ENCODE results near the gene ZNF594. TPM values are rescaled to one million over a fixed set of nuclear protein-coding genes. Genes with fewer than 3 reads are reported as not detected.

ZNF594 gene
- total and polyA plus RNA-seq, 2 of the 13 experiments (the other 11 are each of a cell fraction or from before 2014, with no cell fraction given), result 2.9 to 9.6 TPM

DNA sequence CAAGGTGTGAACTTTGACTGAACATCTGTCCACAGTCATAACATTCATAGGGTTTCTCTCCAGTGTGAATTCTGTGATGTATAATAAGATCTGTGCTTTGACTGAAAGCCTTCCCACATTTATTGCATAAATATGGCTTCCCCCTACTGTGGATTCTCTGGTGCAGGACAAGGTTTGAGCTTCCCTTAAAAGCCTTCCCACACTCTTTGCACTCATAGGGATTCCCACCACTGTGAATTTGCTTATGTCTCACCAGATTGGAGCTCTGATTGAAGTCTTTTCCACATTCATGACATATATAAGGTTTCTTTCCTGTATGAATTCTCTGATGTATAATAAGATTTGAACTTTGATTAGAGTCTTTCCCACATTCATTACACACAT, 8.3 kb downstream of the ZNF594 start (continued):
- TF ChIP-seq, protein P1, sequence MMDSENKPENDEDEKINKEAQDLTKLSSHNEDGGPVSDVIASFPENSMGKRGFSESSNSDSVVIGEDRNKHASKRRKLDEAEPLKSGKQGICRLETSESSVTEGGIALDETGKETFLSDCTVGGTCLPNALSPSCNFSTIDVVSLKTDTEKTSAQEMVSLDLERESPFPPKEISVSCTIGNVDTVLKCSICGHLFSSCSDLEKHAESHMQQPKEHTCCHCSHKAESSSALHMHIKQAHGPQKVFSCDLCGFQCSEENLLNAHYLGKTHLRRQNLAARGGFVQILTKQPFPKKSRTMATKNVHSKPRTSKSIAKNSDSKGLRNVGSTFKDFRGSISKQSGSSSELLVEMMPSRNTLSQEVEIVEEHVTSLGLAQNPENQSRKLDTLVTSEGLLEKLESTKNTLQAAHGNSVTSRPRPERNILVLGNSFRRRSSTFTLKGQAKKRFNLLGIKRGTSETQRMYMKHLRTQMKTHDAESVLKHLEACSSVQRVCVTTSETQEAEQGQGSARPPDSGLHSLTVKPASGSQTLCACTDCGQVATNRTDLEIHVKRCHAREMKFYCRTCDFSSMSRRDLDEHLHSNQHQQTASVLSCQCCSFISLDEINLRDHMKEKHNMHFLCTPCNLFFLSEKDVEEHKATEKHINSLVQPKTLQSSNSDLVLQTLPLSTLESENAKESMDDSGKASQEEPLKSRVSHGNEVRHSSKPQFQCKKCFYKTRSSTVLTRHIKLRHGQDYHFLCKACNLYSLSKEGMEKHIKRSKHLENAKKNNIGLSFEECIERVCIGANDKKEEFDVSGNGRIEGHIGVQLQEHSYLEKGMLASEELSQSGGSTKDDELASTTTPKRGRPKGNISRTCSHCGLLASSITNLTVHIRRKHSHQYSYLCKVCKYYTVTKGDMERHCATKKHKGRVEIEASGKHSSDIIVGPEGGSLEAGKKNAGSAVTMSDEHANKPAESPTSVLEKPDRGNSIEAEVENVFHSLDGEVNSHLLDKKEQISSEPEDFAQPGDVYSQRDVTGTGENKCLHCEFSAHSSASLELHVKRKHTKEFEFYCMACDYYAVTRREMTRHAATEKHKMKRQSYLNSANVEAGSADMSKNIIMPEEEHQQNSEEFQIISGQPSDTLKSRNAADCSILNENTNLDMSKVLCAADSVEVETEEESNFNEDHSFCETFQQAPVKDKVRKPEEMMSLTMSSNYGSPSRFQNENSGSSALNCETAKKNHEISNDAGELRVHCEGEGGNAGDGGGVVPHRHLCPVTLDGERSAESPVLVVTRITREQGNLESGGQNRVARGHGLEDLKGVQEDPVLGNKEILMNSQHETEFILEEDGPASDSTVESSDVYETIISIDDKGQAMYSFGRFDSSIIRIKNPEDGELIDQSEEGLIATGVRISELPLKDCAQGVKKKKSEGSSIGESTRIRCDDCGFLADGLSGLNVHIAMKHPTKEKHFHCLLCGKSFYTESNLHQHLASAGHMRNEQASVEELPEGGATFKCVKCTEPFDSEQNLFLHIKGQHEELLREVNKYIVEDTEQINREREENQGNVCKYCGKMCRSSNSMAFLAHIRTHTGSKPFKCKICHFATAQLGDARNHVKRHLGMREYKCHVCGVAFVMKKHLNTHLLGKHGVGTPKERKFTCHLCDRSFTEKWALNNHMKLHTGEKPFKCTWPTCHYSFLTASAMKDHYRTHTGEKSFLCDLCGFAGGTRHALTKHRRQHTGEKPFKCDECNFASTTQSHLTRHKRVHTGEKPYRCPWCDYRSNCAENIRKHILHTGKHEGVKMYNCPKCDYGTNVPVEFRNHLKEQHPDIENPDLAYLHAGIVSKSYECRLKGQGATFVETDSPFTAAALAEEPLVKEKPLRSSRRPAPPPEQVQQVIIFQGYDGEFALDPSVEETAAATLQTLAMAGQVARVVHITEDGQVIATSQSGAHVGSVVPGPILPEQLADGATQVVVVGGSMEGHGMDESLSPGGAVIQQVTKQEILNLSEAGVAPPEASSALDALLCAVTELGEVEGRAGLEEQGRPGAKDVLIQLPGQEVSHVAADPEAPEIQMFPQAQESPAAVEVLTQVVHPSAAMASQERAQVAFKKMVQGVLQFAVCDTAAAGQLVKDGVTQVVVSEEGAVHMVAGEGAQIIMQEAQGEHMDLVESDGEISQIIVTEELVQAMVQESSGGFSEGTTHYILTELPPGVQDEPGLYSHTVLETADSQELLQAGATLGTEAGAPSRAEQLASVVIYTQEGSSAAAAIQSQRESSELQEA (CRISPR knock-in tag; IDR thresholded peaks at IDR 0.05; ENCODE audit: not compliant biosample characterization), result no peak
- TF ChIP-seq, protein P2, sequence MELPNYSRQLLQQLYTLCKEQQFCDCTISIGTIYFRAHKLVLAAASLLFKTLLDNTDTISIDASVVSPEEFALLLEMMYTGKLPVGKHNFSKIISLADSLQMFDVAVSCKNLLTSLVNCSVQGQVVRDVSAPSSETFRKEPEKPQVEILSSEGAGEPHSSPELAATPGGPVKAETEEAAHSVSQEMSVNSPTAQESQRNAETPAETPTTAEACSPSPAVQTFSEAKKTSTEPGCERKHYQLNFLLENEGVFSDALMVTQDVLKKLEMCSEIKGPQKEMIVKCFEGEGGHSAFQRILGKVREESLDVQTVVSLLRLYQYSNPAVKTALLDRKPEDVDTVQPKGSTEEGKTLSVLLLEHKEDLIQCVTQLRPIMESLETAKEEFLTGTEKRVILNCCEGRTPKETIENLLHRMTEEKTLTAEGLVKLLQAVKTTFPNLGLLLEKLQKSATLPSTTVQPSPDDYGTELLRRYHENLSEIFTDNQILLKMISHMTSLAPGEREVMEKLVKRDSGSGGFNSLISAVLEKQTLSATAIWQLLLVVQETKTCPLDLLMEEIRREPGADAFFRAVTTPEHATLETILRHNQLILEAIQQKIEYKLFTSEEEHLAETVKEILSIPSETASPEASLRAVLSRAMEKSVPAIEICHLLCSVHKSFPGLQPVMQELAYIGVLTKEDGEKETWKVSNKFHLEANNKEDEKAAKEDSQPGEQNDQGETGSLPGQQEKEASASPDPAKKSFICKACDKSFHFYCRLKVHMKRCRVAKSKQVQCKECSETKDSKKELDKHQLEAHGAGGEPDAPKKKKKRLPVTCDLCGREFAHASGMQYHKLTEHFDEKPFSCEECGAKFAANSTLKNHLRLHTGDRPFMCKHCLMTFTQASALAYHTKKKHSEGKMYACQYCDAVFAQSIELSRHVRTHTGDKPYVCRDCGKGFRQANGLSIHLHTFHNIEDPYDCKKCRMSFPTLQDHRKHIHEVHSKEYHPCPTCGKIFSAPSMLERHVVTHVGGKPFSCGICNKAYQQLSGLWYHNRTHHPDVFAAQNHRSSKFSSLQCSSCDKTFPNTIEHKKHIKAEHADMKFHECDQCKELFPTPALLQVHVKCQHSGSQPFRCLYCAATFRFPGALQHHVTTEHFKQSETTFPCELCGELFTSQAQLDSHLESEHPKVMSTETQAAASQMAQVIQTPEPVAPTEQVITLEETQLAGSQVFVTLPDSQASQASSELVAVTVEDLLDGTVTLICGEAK (IDR thresholded peaks at IDR 0.05), result no peak
- TF ChIP-seq, protein P2 (CRISPR knock-in tag; IDR thresholded peaks at IDR 0.05), result no peak
- TF ChIP-seq, protein P3, sequence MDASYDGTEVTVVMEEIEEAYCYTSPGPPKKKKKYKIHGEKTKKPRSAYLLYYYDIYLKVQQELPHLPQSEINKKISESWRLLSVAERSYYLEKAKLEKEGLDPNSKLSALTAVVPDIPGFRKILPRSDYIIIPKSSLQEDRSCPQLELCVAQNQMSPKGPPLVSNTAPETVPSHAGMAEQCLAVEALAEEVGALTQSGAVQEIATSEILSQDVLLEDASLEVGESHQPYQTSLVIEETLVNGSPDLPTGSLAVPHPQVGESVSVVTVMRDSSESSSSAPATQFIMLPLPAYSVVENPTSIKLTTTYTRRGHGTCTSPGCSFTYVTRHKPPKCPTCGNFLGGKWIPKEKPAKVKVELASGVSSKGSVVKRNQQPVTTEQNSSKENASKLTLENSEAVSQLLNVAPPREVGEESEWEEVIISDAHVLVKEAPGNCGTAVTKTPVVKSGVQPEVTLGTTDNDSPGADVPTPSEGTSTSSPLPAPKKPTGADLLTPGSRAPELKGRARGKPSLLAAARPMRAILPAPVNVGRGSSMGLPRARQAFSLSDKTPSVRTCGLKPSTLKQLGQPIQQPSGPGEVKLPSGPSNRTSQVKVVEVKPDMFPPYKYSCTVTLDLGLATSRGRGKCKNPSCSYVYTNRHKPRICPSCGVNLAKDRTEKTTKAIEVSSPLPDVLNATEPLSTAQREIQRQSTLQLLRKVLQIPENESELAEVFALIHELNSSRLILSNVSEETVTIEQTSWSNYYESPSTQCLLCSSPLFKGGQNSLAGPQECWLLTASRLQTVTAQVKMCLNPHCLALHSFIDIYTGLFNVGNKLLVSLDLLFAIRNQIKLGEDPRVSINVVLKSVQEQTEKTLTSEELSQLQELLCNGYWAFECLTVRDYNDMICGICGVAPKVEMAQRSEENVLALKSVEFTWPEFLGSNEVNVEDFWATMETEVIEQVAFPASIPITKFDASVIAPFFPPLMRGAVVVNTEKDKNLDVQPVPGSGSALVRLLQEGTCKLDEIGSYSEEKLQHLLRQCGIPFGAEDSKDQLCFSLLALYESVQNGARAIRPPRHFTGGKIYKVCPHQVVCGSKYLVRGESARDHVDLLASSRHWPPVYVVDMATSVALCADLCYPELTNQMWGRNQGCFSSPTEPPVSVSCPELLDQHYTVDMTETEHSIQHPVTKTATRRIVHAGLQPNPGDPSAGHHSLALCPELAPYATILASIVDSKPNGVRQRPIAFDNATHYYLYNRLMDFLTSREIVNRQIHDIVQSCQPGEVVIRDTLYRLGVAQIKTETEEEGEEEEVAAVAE (CRISPR knock-in tag; IDR thresholded peaks at IDR 0.05; ENCODE audit: borderline replicate concordance), result no peak
- TF ChIP-seq CCAR2 (optimal IDR thresholded peaks at IDR 0.05; ENCODE audit: low read depth, low read length) (no peak), NFE2 (CRISPR knock-in tag; IDR thresholded peaks at IDR 0.05) (no peak), KLF13 (CRISPR knock-in tag; IDR thresholded peaks at IDR 0.05) (no peak), MIER2 (CRISPR knock-in tag; IDR thresholded peaks at IDR 0.05) (no peak)
